Hair follicle dermal papilla cell (primary cell): ENCODE measurements around the gene DECR2. TPM values are rescaled to one million over a fixed set of nuclear protein-coding genes. Genes with fewer than 3 reads are reported as not detected.

Experiments used
- small RNA-seq: library from RNA; depleted of rRNA; stranded (forward); fragments of <200 nt; gene quantifications from one replicate; pipeline ENCODE3, GENCODE V24; 2012
- total RNA-seq: library from RNA; depleted of rRNA; stranded (reverse); fragments of >200 nt; gene quantifications from 2 replicates; pipeline ENCODE4 v1.2.3, GENCODE V29; 2012

Gene DECR2
- total RNA-seq: 25.0 and 25.2 TPM in 2 replicates

GRCh38 chr16:401468-402348, at the start of gene DECR2:
Gene DECR2 (plus strand): TSS chr16:401885. CDS start chr16:401964, 79 bp downstream.

GRCh38 chr16:352547-353403, 48.9 kb upstream of the DECR2 start, which contains the start of gene AXIN1:
Gene AXIN1 (minus strand): TSS chr16:352723. CDS start chr16:347025, 5,698 bp downstream.

GRCh38 chr16:370443-370842, 31.2 kb upstream of the DECR2 start, which contains the start of gene MRPL28:
Gene MRPL28 (minus strand): TSS chr16:370538. CDS start chr16:370218, 320 bp downstream.

GRCh38 chr16:381789-382717, 19.6 kb upstream of the DECR2 start, which contains the start of gene PGAP6:
Gene PGAP6 (minus strand): TSS chr16:381978. CDS start chr16:381821, 157 bp downstream.

GRCh38 chr16:397135-397661, 4.5 kb upstream of the DECR2 start, which contains the start of gene NME4:
Gene NME4 (plus strand): TSS chr16:397199. CDS start chr16:397223, 24 bp downstream.

GRCh38 chr16:425082-425718, 23.5 kb downstream of the DECR2 start, which contains the start of gene RAB11FIP3:
Gene RAB11FIP3 (plus strand): TSS chr16:425649. CDS start chr16:426007, 358 bp downstream.

Small RNAs within 50 kb of the gene (small RNA-seq; reads per million reads assigned to genes)
- not detected for gene RF00019

Other genes with a start within 250 kb of the DECR2 start
- not detected in 2 replicates for gene HBZ, start 249.2 kb upstream of the DECR2 start, total RNA-seq
- not detected in 2 replicates for gene HBM, start 235.9 kb upstream of the DECR2 start, total RNA-seq
- gene HBA2, start 229.0 kb upstream of the DECR2 start, total RNA-seq: not detected in 2 replicates
- not detected in 2 replicates for gene HBA1, start 225.2 kb upstream of the DECR2 start, total RNA-seq
- gene HBQ1, start 221.4 kb upstream of the DECR2 start, total RNA-seq: not detected in 2 replicates
- 30.8 and 40.6 TPM in 2 replicates for gene LUC7L, start 172.4 kb upstream of the DECR2 start, total RNA-seq
- gene FAM234A, start 167.1 kb upstream of the DECR2 start, total RNA-seq: 84.5 and 89.4 TPM in 2 replicates
- 2.2 and 3.2 TPM in 2 replicates for gene RGS11, start 125.9 kb upstream of the DECR2 start, total RNA-seq
- not detected in 2 replicates for gene ARHGDIG, start 121.3 kb upstream of the DECR2 start, total RNA-seq
- gene PDIA2, start 118.7 kb upstream of the DECR2 start, total RNA-seq: not detected in 2 replicates
- 20.0 and 28.6 TPM in 2 replicates for gene AXIN1, start 49.2 kb upstream of the DECR2 start, total RNA-seq
- gene MRPL28, start 31.3 kb upstream of the DECR2 start, total RNA-seq: 54.7 and 57.2 TPM in 2 replicates
- 46.3 and 54.8 TPM in 2 replicates for gene PGAP6, start 19.9 kb upstream of the DECR2 start, total RNA-seq
- gene NME4, start 4.7 kb upstream of the DECR2 start, total RNA-seq: 122 and 127 TPM in 2 replicates
- 21.6 and 24.3 TPM in 2 replicates for gene RAB11FIP3, start 23.8 kb downstream of the DECR2 start, total RNA-seq
- 44.9 and 60.5 TPM in 2 replicates for gene CAPN15, start 125.8 kb downstream of the DECR2 start, total RNA-seq
- gene PRR35, start 158.5 kb downstream of the DECR2 start, total RNA-seq: 0.32 TPM in 1 of 2 replicates, not detected in the other
- 1.5 and 2.6 TPM in 2 replicates for gene NHLRC4, start 165.1 kb downstream of the DECR2 start, total RNA-seq
- 30.2 and 36.2 TPM in 2 replicates for gene PIGQ, start 168.1 kb downstream of the DECR2 start, total RNA-seq
- gene RAB40C, start 188.2 kb downstream of the DECR2 start, total RNA-seq: 14.6 and 19.8 TPM in 2 replicates
- 0.12 and 0.16 TPM in 2 replicates for gene WFIKKN1, start 229.1 kb downstream of the DECR2 start, total RNA-seq
- 57.0 and 75.8 TPM in 2 replicates for gene METTL26, start 234.4 kb downstream of the DECR2 start, total RNA-seq
- gene MCRIP2, start 239.9 kb downstream of the DECR2 start, total RNA-seq: 13.8 and 14.8 TPM in 2 replicates
- 9.7 and 12.8 TPM in 2 replicates for gene WDR90, start 247.5 kb downstream of the DECR2 start, total RNA-seq